Progenitor cell of endocrine pancreas (in vitro differentiated cells): ENCODE data around the gene UROC1. TPM values are rescaled to one million over a fixed set of nuclear protein-coding genes. Genes with fewer than 3 reads are reported as not detected.

Experiments
- DNase-seq: peaks from one replicate; pipeline ENCODE4 v3.0.0; 2021; ENCODE audit warnings: low spot score; ENCODE audit not compliant: unreplicated experiment
- H3K27ac Mint-ChIP-seq: 2 replicates; pipeline ENCODE4 v1.8.0; 2021; ENCODE audit warnings: mild to moderate bottlenecking, moderate library complexity, mixed read lengths
- H3K27me3 Mint-ChIP-seq: 2 replicates; pipeline ENCODE4 v1.8.0; 2021; ENCODE audit warnings: mixed read lengths
- H3K36me3 Mint-ChIP-seq: 2 replicates; pipeline ENCODE4 v1.8.0; 2022; ENCODE audit warnings: mixed read lengths; ENCODE audit not compliant: insufficient read depth
- H3K4me1 Mint-ChIP-seq: 2 replicates; pipeline ENCODE4 v1.8.0; 2021; ENCODE audit warnings: low read depth, mixed read lengths
- H3K4me3 Mint-ChIP-seq: 2 replicates; pipeline ENCODE4 v1.8.0; 2021; ENCODE audit warnings: low read depth, mild to moderate bottlenecking, moderate library complexity, mixed read lengths
- H3K9me3 Mint-ChIP-seq: 2 replicates; pipeline ENCODE4 v1.8.0; 2021; ENCODE audit warnings: low read depth, mixed read lengths
- total RNA-seq: library from RNA; stranded (reverse); gene quantifications from 2 replicates; pipeline ENCODE4 v1.2.1, GENCODE V29; 2021
- TF ChIP-seq, protein P1 (sequence below): fragments of 200-600 bp; sonication (generic); IDR thresholded peaks from one replicate; pipeline ENCODE4 v1.5.0; 2021; ENCODE audit warnings: antibody characterized with exemption, mild to moderate bottlenecking; ENCODE audit not compliant: unreplicated experiment

UROC1 gene
- total RNA-seq, 1 donor from 2014 or later, result not detected

DNA sequence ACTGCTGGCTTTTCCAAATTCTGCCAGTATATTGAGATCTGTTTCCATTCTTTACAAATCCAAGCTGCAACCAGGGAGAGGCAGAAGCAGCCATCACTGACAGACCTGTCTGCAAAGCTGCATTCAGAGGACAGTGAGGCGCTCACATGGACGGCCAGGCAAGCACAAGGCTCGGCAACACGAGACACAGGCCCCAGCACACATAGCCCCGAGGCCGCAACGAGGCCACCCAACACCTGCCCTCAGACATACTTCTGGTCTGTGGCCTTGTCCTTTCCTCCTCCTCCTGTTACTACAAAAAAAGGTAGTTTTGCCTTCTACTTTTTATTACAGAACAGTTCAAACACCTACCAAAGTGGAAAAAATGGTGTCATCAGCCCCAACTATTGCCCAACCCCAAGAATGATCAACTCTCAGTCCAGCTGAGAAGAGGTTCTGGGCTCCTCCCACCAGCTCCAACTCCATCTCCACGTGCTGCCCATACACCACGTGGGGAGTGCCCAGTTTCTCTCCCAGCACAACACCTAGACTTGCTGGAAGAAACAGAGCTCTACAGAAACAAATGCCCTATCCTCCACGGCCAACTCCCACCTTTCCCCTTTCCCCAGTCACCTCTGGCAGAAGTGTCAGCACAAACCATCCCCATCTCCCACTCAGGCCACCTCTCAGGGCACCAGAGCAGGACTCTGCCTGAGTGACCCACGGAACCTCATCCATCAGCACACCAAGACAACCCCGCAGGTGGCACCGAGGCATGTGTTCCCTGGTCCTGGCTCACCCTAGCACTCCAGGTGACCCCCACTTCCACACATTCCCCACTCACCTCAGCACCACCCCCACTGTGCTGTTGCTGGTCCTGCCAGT, 49.3 kb downstream of the UROC1 start:
- Mint-ChIP-seq H3K36me3 (peaks cover 43% of the 10 kb centered on the region), H3K27me3 (no peaks in the 10 kb centered on the region), H3K4me3 (no peak overlapping the region), H3K4me1 (peaks cover 17% of the 10 kb centered on the region), H3K9me3 (no peaks in the 10 kb centered on the region), H3K27ac (no peak overlapping the region)
- no peak for DNase-seq
- TF ChIP-seq, protein P1, sequence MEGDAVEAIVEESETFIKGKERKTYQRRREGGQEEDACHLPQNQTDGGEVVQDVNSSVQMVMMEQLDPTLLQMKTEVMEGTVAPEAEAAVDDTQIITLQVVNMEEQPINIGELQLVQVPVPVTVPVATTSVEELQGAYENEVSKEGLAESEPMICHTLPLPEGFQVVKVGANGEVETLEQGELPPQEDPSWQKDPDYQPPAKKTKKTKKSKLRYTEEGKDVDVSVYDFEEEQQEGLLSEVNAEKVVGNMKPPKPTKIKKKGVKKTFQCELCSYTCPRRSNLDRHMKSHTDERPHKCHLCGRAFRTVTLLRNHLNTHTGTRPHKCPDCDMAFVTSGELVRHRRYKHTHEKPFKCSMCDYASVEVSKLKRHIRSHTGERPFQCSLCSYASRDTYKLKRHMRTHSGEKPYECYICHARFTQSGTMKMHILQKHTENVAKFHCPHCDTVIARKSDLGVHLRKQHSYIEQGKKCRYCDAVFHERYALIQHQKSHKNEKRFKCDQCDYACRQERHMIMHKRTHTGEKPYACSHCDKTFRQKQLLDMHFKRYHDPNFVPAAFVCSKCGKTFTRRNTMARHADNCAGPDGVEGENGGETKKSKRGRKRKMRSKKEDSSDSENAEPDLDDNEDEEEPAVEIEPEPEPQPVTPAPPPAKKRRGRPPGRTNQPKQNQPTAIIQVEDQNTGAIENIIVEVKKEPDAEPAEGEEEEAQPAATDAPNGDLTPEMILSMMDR, result no peak

DNA sequence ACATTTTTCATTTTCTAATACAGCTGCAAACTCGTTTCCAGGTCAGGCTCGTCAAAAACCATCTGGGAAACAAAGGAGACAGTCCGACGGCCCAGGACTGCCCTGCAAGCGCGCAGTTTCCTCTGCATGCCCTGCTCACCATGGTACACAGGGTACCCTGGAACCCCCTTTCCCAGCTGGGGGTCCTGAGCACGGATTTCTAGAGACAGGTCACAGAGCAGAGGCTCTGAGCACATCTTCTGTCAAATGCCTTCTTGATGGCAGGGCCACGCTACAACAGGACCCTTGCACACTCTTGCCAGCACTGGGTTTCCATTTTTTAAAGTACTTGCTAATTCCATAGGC, 50.0 kb downstream of the UROC1 start:
- H3K9me3 Mint-ChIP-seq, result no peaks in the 10 kb centered on the region
- peaks cover 37% of the 10 kb centered on the region for H3K36me3 Mint-ChIP-seq
- H3K4me3 Mint-ChIP-seq, result no peak overlapping the region
- TF ChIP-seq, protein P1, result no peak
- H3K27me3 Mint-ChIP-seq, result no peaks in the 10 kb centered on the region
- DNase-seq, result no peak
- H3K4me1 Mint-ChIP-seq, result peaks cover 10% of the 10 kb centered on the region
- no peak overlapping the region for H3K27ac Mint-ChIP-seq

DNA sequence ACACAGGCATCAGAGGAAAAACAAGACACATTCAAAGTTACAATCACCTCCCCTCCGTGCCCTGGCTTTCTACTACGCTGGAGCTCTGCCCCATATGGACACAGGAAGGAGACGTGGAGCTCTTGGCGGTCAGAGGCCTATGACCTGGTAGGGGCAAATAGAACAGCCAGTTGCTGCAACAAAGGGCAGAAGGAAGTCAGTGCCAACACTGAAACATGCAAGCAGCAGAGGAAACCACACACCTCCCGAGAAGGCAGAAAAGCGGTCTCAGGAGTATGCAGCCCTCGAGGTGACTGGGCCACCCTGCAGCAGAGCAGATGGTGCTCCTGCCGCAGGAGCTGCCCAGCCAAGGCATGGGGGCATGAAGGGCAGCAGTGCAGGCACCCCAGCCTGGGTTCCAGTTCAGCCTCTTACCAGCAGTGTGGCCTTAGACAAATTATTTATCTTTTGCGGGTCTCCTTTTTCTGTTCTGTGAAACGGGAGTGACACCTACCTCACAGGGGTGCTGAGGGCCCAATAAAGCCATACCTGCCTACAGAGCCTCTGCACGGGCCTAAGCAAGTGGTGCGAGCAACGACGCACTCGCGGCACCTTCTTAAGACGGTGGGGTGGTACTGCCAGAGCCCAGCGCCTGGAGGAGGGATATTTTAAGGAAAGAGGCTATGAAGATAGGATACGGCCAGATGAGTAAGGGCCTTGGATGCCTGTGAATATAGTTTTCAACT, 50.5 kb downstream of the UROC1 start:
- peaks cover 5% of the 10 kb centered on the region for H3K4me1 Mint-ChIP-seq
- H3K27me3 Mint-ChIP-seq, result no peaks in the 10 kb centered on the region
- H3K4me3 Mint-ChIP-seq, result no peak overlapping the region
- DNase-seq, result no peak
- TF ChIP-seq, protein P1, result no peak
- no peak overlapping the region for H3K27ac Mint-ChIP-seq
- H3K36me3 Mint-ChIP-seq, result peaks cover 37% of the 10 kb centered on the region
- H3K9me3 Mint-ChIP-seq, result no peaks in the 10 kb centered on the region

DNA sequence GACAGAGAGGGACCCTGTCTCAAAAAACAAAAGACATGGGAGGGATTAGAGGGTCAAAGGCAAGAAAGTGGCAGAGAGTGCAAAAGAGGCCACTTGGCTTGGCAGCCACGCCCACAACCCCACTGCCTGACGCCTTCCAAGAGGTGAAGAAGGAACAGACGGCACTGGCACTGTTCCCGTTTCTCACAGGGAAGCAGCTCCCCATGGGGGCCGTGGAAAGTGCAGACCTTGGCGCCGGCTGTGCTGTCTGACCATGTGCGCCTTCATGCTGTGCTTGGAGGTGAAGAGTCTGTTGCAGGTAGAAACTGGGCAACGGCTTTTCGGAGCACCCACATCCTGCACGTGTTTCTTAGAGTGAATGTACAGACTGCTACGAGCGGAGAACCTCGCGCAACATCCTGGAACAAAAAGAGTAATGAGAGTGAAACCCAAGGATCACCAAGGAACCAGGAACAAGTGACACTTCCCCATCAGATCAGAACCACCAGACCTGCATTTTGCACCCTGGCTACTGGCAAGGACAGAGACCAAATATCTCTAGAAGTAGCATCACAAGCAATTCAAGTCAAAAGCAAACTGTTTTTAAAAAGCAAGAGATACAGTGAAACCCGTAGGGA, 51.5 kb downstream of the UROC1 start:
- Mint-ChIP-seq H3K27ac (no peak overlapping the region), H3K36me3 (peaks cover 39% of the 10 kb centered on the region), H3K9me3 (no peaks in the 10 kb centered on the region), H3K4me3 (no peak overlapping the region), H3K27me3 (no peaks in the 10 kb centered on the region), H3K4me1 (no peaks in the 10 kb centered on the region)
- no peak for DNase-seq
- TF ChIP-seq, protein P1, result no peak

DNA sequence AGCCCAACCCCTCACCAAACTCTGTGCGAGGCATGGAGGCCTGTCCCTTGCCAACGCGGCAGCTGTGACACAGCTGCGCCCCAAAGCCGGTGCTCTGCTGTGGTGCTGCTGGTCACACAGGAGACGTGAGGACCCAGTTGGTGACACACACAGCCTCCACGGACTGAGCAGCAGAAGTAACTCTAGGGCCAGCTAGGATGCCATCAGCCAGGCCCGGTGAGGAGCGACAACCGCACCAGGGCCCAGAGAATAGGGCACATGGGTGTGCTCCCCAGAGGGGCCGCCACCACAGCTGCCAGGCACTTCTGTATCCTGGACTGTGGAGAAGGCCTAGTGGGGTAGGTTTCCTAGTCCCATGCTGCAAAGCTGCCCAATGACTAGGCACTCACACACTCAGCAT, 52.6 kb downstream of the UROC1 start:
- H3K27me3 Mint-ChIP-seq, result no peaks in the 10 kb centered on the region
- DNase-seq, result no peak

More for the DNA sequence above, 52.6 kb downstream of the UROC1 start:
- TF ChIP-seq, protein P1, result no peak
- no peak overlapping the region for H3K4me3 Mint-ChIP-seq
- H3K4me1 Mint-ChIP-seq, result no peaks in the 10 kb centered on the region
- H3K36me3 Mint-ChIP-seq, result peaks cover 37% of the 10 kb centered on the region
- no peaks in the 10 kb centered on the region for H3K9me3 Mint-ChIP-seq
- no peak overlapping the region for H3K27ac Mint-ChIP-seq
